Chondrocyte (in vitro differentiated cells): ENCODE measurements around the gene VPS29. TPM values are rescaled to one million over a fixed set of nuclear protein-coding genes. Genes with fewer than 3 reads are reported as not detected.
"Not testable (repeated sequence)": the region's sequence is repeated elsewhere in the genome, so short reads cannot be mapped to it uniquely, and the experiment has no call there.

ENCODE experiments used
- DNase-seq: peaks from one replicate; pipeline ENCODE4 v3.0.0; 2021; ENCODE audit warnings: mixed read lengths, low spot score
- H3K27ac Mint-ChIP-seq: one replicate; pipeline ENCODE4 v1.8.0; 2021; ENCODE audit warnings: mild to moderate bottlenecking, moderate library complexity, mixed read lengths; ENCODE audit not compliant: unreplicated experiment
- H3K27me3 Mint-ChIP-seq: 2 replicates; pipeline ENCODE4 v1.8.0; 2021; ENCODE audit warnings: low read depth, mixed read lengths
- H3K36me3 Mint-ChIP-seq: 2 replicates; pipeline ENCODE4 v1.8.0; 2021; ENCODE audit warnings: low read depth, mixed read lengths
- H3K4me1 Mint-ChIP-seq: 2 replicates; pipeline ENCODE4 v1.8.0; 2021; ENCODE audit warnings: low read depth, mild to moderate bottlenecking, mixed read lengths
- H3K4me3 Mint-ChIP-seq: one replicate; pipeline ENCODE4 v1.8.0; 2021; ENCODE audit warnings: mild to moderate bottlenecking, moderate library complexity, mixed read lengths; ENCODE audit not compliant: unreplicated experiment
- H3K9me3 Mint-ChIP-seq: 2 replicates; pipeline ENCODE4 v1.8.0; 2021; ENCODE audit warnings: low read depth, mixed read lengths
- total RNA-seq: library from RNA; stranded (reverse); gene quantifications from 3 replicates; pipeline ENCODE4 v1.2.1, GENCODE V29; 2021
- TF ChIP-seq, protein P1 (sequence below): fragments of 200-600 bp; sonication (generic); IDR thresholded peaks from 2 replicates; pipeline ENCODE4 v1.5.0; 2021; ENCODE audit warnings: antibody characterized with exemption, mild to moderate bottlenecking, moderate library complexity

Gene VPS29
- total RNA-seq, 1 donor from 2014 or later: 90.4 TPM

DNA sequence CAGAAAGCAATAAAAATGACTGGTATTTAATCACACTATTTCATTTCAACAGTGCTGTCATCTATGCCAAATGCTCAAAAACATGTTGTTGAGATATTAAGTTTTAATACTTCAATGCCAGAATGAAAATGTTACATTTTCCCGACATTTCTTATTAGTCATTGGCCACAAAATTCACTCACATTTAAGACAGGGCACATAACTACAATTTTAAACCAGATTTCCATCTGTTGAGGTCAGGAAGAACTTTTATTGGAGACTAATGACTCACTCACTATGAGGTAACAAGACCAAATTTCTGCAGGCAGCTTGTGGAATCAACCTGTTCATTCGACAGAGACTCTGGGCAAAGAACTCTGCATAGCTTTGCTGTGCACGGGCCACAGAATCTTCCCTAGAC, 44.4 kb upstream of the VPS29 start:
- Mint-ChIP-seq H3K27me3 (no peaks in the 10 kb centered on the region), H3K9me3 (no peaks in the 10 kb centered on the region), H3K4me1 (peaks cover 58% of the 10 kb centered on the region), H3K4me3 (no peak overlapping the region), H3K27ac (peak overlapping the region; percentile 74), H3K36me3 (peaks cover 4% of the 10 kb centered on the region)
- no peak for DNase-seq
- TF ChIP-seq, protein P1, sequence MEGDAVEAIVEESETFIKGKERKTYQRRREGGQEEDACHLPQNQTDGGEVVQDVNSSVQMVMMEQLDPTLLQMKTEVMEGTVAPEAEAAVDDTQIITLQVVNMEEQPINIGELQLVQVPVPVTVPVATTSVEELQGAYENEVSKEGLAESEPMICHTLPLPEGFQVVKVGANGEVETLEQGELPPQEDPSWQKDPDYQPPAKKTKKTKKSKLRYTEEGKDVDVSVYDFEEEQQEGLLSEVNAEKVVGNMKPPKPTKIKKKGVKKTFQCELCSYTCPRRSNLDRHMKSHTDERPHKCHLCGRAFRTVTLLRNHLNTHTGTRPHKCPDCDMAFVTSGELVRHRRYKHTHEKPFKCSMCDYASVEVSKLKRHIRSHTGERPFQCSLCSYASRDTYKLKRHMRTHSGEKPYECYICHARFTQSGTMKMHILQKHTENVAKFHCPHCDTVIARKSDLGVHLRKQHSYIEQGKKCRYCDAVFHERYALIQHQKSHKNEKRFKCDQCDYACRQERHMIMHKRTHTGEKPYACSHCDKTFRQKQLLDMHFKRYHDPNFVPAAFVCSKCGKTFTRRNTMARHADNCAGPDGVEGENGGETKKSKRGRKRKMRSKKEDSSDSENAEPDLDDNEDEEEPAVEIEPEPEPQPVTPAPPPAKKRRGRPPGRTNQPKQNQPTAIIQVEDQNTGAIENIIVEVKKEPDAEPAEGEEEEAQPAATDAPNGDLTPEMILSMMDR: no peak

DNA sequence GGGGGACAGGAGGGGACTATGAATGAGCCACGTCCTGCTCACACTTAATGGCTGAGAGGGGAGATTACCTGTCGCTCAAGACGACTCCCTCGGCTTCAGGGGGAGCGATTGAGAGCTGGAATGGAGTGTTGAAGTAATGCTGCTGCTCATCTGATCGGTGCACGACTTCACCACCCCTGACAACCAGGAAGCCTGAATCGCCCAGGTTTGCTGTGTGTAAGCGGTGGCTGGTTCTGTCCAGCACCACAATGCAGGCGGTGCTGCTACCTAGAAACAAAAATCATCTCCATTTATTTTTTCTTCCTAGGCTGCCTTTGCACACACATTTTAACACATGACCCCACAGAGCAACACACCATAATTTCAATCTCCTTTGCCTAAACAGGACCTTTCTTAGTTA, 43.9 kb upstream of the VPS29 start:
- peaks cover 58% of the 10 kb centered on the region for H3K4me1 Mint-ChIP-seq
- H3K27me3 Mint-ChIP-seq: no peaks in the 10 kb centered on the region
- no peak for DNase-seq
- no peak overlapping the region for H3K4me3 Mint-ChIP-seq
- no peaks in the 10 kb centered on the region for H3K9me3 Mint-ChIP-seq
- H3K36me3 Mint-ChIP-seq: peaks cover 4% of the 10 kb centered on the region
- H3K27ac Mint-ChIP-seq: peak overlapping the region; percentile 74
- TF ChIP-seq, protein P1: no peak

DNA sequence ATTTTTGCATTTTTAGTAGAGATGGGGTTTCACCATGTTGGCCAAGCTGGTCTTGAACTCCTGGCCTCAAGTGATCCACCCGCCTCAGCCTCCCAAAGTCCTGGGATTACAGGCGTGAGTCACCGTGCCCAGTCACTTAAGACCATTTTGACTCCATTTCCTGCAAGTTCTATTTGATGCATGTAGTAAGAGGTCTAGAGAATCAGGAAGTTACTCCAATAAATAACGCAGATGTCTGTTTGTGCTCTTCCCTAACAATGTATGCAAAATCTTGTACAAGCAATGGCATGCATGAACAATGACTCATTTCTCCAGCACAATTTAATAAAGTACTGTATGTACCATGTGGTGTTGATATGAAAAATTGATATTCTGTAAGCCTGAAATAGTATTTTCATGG, 43.3 kb upstream of the VPS29 start:
- H3K4me3 Mint-ChIP-seq, H3K36me3 Mint-ChIP-seq, H3K27me3 Mint-ChIP-seq, DNase-seq, H3K9me3 Mint-ChIP-seq: not testable (repeated sequence)
- Mint-ChIP-seq H3K4me1 (peaks cover 58% of the 10 kb centered on the region), H3K27ac (peak overlapping the region; percentile 74)

DNA sequence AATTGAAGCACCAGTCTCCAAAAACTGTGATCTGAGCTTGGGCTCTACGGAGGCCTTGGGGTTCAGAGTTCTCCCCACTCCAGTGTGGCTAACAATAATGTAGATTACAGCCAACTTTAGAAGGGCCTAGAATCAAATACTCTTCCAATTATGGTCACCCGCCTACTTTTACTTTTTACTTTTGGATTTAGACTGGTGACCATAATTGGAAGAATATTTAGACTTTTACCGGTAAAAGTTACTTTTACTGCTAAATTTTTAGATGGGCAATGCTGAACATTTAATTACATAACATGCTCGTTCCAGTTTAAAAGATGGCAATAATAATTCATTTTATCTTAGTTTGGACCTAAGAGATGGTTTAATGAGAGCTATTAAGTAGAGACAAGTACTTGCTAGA, 42.1 kb upstream of the VPS29 start:
- peak overlapping the region; percentile 92 for H3K27ac Mint-ChIP-seq
- H3K27me3 Mint-ChIP-seq: no peaks in the 10 kb centered on the region
- H3K36me3 Mint-ChIP-seq: peaks cover 2% of the 10 kb centered on the region
- no peak for DNase-seq
- no peak overlapping the region for H3K4me3 Mint-ChIP-seq
- H3K4me1 Mint-ChIP-seq: peaks cover 62% of the 10 kb centered on the region
- H3K9me3 Mint-ChIP-seq: no peaks in the 10 kb centered on the region
- TF ChIP-seq, protein P1: no peak

DNA sequence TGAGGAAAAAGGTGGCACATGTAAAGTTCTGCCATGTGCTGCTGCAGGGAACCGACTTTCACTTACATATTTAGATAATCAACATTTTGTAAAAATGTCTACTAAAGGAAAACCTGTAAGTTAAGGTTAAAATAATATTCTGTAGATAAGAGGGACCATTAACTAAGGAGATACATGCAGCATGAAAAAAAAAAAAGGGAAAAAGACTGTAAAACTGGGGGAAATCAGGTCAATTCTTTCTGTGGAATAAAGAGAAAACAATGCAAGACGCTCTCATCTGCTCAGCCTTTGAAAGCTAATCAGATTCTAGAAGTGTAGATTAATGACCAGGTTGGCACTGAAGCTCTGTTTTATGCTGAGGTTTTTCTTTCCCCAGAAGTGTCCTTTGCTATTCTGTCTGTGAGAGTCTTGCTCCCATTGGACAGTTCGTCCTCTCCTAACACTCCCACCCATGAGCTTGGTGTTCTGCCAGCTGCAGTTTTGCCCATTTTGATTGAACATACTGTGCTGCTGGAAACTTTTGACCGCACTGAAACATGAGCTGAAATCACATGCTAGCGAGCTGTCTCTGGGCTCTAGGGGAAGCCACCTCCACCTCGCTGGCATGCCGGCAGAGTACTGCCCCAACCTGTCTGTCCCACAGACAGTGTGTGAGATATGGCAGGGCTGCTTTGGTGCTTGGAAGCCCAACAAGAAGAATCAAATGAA, 41.5 kb upstream of the VPS29 start:
- H3K27me3 Mint-ChIP-seq: no peaks in the 10 kb centered on the region
- peak overlapping the region; percentile 35 for H3K4me3 Mint-ChIP-seq
- peaks cover 61% of the 10 kb centered on the region for H3K4me1 Mint-ChIP-seq
- H3K9me3 Mint-ChIP-seq: no peaks in the 10 kb centered on the region
- TF ChIP-seq, protein P1: no peak
- H3K36me3 Mint-ChIP-seq: peaks cover under 1% of the 10 kb centered on the region
- DNase-seq: no peak
- H3K27ac Mint-ChIP-seq: peak overlapping the region; percentile 92

DNA sequence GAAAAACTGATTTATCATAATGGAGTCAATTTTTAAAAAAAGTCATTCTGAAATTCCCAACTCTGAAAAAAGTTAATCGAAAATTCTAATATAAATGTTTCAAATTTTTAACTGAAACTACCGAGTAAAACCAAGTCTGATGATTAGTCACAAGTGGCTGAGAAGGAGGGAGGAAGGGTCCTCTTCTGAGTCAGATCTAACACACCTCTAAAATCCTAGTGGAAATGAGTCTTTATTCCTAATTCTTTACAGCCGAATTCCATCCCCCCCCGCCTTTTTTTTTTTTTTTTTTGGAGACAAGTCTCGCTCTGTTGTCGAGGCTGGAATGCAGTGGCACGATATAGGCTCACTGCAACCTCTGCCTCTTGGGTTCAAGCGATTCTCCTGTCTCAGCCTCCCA, 38.1 kb upstream of the VPS29 start:
- Mint-ChIP-seq H3K9me3 (no peaks in the 10 kb centered on the region), H3K4me1 (peaks cover 60% of the 10 kb centered on the region), H3K27ac (peak overlapping the region; percentile 75), H3K36me3 (peaks cover 6% of the 10 kb centered on the region), H3K27me3 (no peaks in the 10 kb centered on the region), H3K4me3 (no peak overlapping the region)
- TF ChIP-seq, protein P1: no peak
- no peak for DNase-seq
